Measurements from ENCODE around the gene GRM8. TPM values are rescaled to one million over a fixed set of nuclear protein-coding genes. Genes with fewer than 3 reads are reported as not detected.

Gene GRM8
- total RNA-seq, 2 experiments from 2014 or later, result not detected

- no peak for TF ChIP-seq EZH2phosphoT487 (IDR thresholded peaks at IDR 0.05; ENCODE audit: borderline replicate concordance, low read depth, low read length)
- TF ChIP-seq CTCF (conservative IDR thresholded peaks at IDR 0.05; ENCODE audit: low read length), result no peak
- intact Hi-C loops (cut with micrococcal nuclease; ENCODE audit: unreplicated experiment), result no loop called here
- H3K4me1 ChIP-seq (ENCODE audit: insufficient read depth, low read length, poor library complexity, severe bottlenecking), result no peaks in the 10 kb centered on the region
Observed at GRCh38 chr7:126948664-126949063, 304.1 kb downstream of the GRM8 start.

GRCh38 chr7:126940723-126941307 lies 311.9 kb downstream of the GRM8 start:
- Histone ChIP-seq H3K79me2 (ENCODE audit: insufficient read depth, low read depth, low read length) (no peaks in the 10 kb centered on the region), H3K27ac (ENCODE audit: low read depth, low read length, poor library complexity, severe bottlenecking) (no peak overlapping the region), H4K20me1 (ENCODE audit: insufficient read depth, low read length) (no peaks in the 10 kb centered on the region), H3K4me3 (ENCODE audit: low read depth, low read length, poor library complexity, severe bottlenecking) (no peak overlapping the region), H3K4me1 (ENCODE audit: insufficient read depth, low read length, poor library complexity, severe bottlenecking) (no peaks in the 10 kb centered on the region), H3K9me3 (ENCODE audit: low read length) (no peaks in the 10 kb centered on the region), H3K4me2 (ENCODE audit: low read length) (no peak overlapping the region), H3K36me3 (ENCODE audit: insufficient read depth, low read length) (no peaks in the 10 kb centered on the region), H2AFZ (ENCODE audit: low read length) (no peak overlapping the region), H3K9me2 (ENCODE audit: insufficient read depth, low read length) (no peaks in the 10 kb centered on the region)
- DNase-seq (ENCODE audit: low spot score), result no peak
- ChIA-PET POLR2A (no interaction called here), CTCF (ENCODE audit: unreplicated experiment) (no interaction called here)
- intact Hi-C loops (cut with micrococcal nuclease; ENCODE audit: unreplicated experiment), result no loop called here
- BruUV-seq (replicated peaks), result no TSS peak
- TF ChIP-seq CTCF (conservative IDR thresholded peaks at IDR 0.05; ENCODE audit: low read length) (no peak), EZH2phosphoT487 (IDR thresholded peaks at IDR 0.05; ENCODE audit: borderline replicate concordance, low read depth, low read length) (no peak)

More at GRCh38 chr7:126948664-126949063, 304.1 kb downstream of the GRM8 start:
- Histone ChIP-seq H3K9me2 (ENCODE audit: insufficient read depth, low read length) (no peaks in the 10 kb centered on the region), H3K36me3 (ENCODE audit: insufficient read depth, low read length) (no peaks in the 10 kb centered on the region), H2AFZ (ENCODE audit: low read length) (no peak overlapping the region), H3K4me2 (ENCODE audit: low read length) (no peak overlapping the region), H3K4me3 (ENCODE audit: low read depth, low read length, poor library complexity, severe bottlenecking) (no peak overlapping the region), H3K27ac (ENCODE audit: low read depth, low read length, poor library complexity, severe bottlenecking) (no peak overlapping the region), H4K20me1 (ENCODE audit: insufficient read depth, low read length) (no peaks in the 10 kb centered on the region), H3K79me2 (ENCODE audit: insufficient read depth, low read depth, low read length) (no peaks in the 10 kb centered on the region), H3K9me3 (ENCODE audit: low read length) (no peaks in the 10 kb centered on the region)
- CTCF ChIA-PET (ENCODE audit: unreplicated experiment), result no interaction called here
- BruUV-seq (replicated peaks), result no TSS peak
- POLR2A ChIA-PET, result interaction anchor here (0.9 kb wide), 1 partner anchor 10 kb away, joined by 3 read pairs; no protein-coding TSS in a partner anchor
- no peak for DNase-seq (ENCODE audit: low spot score)

- ChIA-PET POLR2A (interaction anchor here (1.4 kb wide), 2 partner anchors 12 to 14 kb away, joined by 3 read pairs; no protein-coding TSS in a partner anchor), CTCF (ENCODE audit: unreplicated experiment) (no interaction called here)
- TF ChIP-seq CTCF (conservative IDR thresholded peaks at IDR 0.05; ENCODE audit: low read length) (no peak), EZH2phosphoT487 (IDR thresholded peaks at IDR 0.05; ENCODE audit: borderline replicate concordance, low read depth, low read length) (no peak)
- no TSS peak for BruUV-seq (replicated peaks)
- Histone ChIP-seq H3K4me1 (ENCODE audit: insufficient read depth, low read length, poor library complexity, severe bottlenecking) (no peaks in the 10 kb centered on the region), H2AFZ (ENCODE audit: low read length) (no peak overlapping the region), H3K9me2 (ENCODE audit: insufficient read depth, low read length) (no peaks in the 10 kb centered on the region), H3K4me2 (ENCODE audit: low read length) (no peak overlapping the region), H3K27ac (ENCODE audit: low read depth, low read length, poor library complexity, severe bottlenecking) (no peak overlapping the region), H3K79me2 (ENCODE audit: insufficient read depth, low read depth, low read length) (no peaks in the 10 kb centered on the region), H3K4me3 (ENCODE audit: low read depth, low read length, poor library complexity, severe bottlenecking) (no peak overlapping the region), H3K36me3 (ENCODE audit: insufficient read depth, low read length) (no peaks in the 10 kb centered on the region), H4K20me1 (ENCODE audit: insufficient read depth, low read length) (no peaks in the 10 kb centered on the region), H3K9me3 (ENCODE audit: low read length) (no peaks in the 10 kb centered on the region)
- no peak for DNase-seq (ENCODE audit: low spot score)
- intact Hi-C loops (cut with micrococcal nuclease; ENCODE audit: unreplicated experiment), result no loop called here
Observed at GRCh38 chr7:126937171-126937570, 315.6 kb downstream of the GRM8 start.
